ENCODE data around the gene ADRA2A. TPM values are rescaled to one million over a fixed set of nuclear protein-coding genes. Genes with fewer than 3 reads are reported as not detected.
A peak's percentile ranks its signal among the peaks of the same experiment; 100 is the strongest.

Gene ADRA2A
- total RNA-seq (2014; rRNA removed; shearing (Covaris generic)): 0.20 and 0.23 TPM in 2 replicates
- 0.05 and 0.07 TPM in 2 replicates for polyA plus RNA-seq (2015; cell fraction: cytosol; rRNA removed)
- not detected in 2 replicates for polyA plus RNA-seq (2015; cell fraction: nucleus; rRNA removed)

DNA sequence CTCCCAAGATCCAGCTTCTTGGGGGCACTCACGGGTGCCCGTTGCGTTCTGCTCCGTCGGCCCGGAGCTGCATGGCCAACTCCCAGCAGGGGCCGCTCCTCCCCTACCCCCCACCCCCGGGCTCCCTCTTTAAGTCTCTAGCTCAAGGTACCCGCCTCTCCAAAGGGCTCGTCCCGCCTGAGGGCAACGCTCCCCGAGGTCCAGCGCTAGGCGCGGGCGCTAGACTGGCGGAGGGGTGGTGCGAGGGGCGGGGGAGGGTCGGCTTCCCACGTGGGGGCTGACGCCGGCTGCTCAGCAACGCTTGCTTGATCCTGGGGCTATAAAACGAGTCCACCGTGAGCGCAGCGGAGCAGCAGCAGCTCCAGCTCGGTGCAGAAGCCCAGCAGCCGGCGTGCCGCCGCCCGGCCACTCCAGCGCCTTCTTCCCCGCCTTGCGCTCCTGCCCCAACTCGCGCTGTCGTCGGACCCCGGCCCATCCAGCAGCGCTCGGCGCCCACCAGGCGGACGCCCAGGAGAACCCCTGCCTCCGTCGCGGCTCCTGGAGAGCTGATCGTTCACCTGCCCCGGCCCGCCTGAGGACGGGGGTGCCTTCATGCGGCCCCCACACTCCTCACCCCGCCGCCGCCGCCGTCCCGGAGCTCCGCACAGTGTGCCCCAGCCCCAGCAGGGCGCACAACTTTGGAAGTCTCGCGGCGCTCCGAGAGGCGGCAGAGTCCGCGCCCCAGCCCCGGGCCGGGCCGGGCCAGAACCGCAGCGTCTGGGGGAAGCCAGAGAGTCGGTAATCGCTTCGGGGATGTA is at the start of gene ADRA2A:
ADRA2A (plus strand) TSS at position 348 of the 797 bp plus-strand sequence. CDS start 968 bp downstream, outside the sequence.
- peak; percentile 52 for DNase-seq (ENCODE audit: low read depth)

DNA sequence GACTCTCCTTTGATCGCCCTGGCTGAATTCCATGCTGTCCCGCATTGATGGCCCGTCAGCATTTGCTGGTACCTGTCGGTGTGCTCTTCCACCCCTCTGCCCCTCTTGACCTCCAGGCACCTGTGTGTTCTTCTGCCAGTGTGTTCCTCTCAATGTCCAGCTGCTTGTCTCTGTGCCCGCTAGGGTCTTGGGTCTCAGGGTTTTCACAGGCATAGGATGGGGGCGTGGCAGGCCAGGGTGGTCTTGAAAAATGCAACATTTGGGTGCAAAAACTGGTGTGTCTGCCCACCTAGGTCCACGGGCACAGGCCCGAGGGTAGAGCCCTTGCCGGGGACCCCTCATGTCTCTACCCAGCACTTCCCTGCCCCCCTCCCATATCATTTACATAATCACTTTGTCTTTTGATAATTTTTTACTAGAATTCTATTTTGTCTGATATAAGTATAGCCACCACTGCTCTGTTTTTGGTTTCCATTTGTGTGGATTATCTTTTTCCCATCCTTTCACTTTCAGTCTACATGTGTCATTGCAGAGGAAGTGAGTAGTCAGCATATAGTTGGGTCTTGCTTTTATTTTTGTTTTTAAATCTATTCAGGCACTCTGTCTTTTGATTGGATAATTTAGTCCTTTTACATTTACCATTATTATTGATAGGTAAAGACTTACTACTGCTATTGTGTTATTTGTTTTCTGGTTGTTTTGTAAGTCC is 46.6 kb upstream of the ADRA2A start:
- DNase-seq (ENCODE audit: low read depth): no peak

DNA sequence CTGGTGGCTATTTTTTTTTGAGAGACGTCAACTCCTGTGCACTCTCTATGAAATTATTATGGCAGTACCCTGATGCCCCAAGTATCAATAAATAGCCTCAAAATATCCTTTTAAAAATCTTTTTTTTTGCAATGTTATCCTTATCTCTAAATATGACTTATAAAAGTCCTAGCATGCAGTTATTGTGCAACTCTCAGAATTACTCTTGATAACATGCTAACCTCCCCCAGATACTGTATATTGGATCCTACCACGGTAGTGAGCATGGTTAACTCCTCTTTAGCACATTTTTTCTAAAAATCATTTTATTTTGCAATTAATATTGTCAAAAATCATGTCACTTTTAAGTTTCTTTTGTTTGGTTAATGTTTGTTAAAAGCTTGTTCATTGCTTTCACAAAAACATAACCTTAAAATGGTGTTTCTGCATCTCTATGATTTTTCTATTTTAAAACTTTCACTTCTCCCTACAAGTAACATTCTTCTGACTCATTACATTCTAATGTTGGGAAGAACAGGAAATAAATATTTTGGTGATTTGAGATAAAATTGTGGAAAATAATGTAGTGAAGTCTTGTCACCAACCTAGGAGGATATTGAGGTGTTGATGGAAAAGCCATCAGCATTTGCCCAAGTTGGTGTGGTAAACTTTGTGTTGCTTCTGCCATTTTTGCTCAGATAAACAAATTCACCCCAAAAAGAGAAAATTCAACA is 42.1 kb upstream of the ADRA2A start:
- peak; percentile 21 for DNase-seq (ENCODE audit: low read depth)

DNA sequence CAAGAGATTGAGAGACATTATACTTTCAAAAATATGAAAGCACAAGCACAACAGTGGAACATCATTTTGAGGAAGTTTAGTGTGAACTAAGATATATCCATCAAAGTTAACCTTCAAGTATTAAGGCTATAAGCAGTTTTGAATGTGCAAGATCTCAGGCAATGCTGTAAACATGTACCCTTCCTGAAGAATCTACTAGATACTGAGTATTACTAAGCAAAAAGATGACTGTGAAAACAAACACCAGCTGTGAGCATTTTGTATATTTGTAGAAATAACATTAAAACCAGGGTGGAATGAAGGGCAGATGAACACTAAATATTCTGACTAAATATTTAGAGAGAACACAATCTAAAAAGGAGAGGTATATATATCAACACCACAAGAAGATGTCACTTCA is 41.3 kb upstream of the ADRA2A start:
- no peak for DNase-seq (ENCODE audit: low read depth)

DNA sequence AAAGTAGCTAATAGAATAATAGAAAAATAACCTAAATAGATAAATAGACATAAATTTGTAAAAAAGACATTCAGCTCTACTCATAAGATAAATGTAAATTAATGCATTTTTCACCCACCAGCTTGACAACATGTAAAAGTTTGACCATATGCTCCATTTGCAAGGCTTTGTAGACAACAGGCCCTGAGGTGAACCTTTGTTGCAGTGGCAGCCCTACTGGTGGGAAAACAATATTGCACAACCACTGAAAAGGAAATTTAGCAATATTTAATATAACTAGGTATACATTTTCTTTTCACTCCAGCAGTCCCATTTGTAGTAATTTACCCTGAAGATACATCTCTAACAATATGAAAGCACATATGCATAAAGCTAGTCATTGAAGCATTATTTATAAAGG is 39.0 kb upstream of the ADRA2A start:
- DNase-seq (ENCODE audit: low read depth): no peak

DNA sequence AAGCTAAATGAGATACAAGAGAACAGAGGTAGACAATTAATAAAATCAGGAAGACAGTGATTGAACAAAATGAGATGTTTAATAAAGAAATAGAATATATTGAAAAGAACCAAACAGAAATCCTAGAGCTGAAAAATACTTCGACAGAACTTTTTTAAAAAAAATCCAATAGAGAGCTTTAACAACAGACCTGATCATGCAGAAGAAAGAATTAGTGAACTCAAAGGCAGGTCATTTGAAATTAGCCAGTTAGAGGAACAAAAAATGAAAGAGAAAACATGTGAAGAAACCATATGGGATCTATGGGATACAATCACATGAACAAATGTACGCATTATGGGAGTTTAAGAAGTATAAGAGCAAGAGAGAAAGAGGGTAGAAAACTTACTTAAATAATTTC is 37.3 kb upstream of the ADRA2A start:
- no peak for DNase-seq (ENCODE audit: low read depth)

DNA sequence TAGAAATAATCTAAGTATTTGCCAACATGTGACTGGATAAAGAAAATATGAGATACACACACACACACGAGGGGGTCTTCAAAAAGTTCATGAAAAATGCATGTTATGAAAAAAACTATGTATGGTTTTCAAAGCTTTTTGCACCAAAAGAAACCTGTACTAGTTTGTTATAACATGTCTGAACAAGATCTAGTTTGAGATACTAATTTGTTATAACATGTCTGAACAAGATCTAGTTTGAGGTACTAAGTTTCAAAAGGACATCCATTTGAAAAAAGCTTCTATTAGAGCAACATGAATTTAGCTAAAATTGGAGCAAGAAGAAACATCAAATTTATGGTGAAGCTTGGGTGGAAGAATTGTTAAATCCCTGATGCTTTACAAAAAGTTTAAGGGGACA is 19.8 kb upstream of the ADRA2A start:
- DNase-seq (ENCODE audit: low read depth): no peak

DNA sequence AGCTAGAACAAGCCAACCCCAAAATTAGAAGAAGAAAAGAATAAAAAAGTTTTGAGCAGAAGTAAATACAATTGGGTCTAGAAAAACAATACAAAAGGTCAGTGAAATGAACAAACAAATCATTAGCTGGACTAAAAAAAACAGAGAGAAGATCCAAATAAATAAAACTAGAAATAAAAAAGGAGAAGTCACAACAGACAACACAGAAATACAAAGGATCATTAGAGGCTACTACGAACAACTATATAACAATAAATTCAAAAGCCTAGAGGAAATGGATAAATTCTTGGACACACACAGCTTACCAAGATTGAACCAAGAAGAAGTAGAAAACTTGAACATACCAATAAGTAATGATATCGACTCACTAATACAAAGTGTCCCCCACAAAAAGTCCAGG is 13.4 kb upstream of the ADRA2A start:
- DNase-seq (ENCODE audit: low read depth): no peak

DNA sequence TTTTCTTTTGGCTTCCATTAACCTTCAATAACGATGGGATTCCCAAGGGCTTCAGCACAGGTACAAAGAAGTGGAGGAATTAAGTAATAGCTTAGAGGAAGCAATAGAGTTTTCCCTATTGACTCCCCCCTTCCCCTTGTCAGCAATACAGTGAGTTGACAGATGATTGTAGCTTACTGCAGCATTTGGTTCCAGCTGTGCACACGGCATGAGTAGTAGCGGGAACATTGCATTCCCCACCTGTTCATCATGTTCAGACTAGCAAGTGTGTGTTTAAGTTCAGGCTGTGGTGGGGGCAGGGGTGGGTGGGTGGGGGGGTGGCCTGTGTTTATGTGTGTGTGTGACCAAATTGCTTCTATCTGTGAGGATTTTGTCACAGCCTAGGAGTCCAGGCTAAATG is 4.6 kb upstream of the ADRA2A start:
- DNase-seq (ENCODE audit: low read depth): no peak

DNA sequence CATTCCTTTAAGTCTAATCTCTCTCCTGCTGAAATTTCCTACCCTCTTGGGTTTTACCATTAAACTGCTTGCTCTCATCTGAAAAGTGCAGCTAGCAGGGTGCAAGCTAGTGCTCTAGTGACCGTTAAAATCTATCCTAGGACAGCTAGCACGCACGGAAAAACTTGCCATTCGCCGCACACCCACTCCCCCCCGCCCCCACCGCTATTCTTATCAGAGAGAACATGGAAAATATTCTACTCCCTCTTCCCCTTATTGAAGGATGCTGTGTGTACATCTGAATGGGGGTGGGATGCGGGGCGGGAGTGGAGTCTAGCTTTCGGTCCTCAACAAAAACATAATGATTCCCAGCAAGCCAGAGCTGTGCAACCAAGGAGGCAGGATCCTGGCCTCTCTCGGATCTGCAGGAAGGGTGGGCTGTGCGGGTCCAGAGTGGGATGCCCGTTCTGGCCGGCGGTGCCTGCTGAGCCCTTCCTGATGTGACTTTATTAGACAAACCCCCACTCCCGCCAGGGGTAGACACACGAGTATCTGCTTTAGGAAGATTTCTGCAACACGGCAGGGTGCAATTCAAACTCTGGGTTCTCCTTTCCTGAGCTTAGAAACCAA is 1.1 kb upstream of the ADRA2A start:
- no peak for DNase-seq (ENCODE audit: low read depth)

DNA sequence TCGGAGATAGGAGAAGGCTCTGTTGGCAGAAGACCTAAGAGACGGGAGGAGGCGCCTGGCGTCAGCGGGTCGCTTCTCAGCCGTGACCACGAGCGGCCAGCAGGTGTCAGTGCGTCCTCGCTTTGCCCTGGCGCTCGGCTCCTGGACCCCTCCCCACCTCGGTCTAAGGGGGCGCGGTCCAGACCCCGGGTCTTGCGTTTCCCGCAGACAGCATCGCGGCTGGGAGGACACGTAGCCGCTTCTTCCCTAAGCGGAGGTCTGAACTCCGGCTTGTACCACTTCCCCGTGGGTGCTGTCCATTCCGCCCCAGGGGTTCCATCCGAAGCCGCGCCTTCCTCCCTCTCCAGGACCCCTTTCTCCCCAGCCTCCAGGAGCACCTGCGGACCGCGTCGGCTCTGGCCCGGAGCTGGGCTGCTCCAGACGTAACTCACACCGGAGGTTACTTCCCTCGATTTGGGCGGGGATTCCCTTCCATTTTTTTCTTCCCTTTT is 593 bp upstream of the ADRA2A start:
- DNase-seq (ENCODE audit: low read depth): peak; percentile 49

DNA sequence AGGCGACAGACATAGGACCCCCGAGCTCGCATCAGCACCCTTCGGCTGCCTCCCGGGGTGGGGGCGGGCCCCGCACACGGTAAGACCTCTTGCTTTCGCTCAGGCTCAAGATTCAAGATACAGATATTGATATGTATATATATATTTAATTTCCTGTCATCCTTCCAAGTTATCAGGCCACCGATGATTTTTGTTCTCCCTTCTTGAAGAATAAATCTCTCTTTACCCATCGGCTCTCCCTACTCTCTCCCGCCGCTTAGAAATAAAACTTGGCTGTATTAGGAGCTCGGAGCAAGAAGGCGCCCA is 603 bp downstream of the ADRA2A start:
- DNase-seq (ENCODE audit: low read depth): no peak

DNA sequence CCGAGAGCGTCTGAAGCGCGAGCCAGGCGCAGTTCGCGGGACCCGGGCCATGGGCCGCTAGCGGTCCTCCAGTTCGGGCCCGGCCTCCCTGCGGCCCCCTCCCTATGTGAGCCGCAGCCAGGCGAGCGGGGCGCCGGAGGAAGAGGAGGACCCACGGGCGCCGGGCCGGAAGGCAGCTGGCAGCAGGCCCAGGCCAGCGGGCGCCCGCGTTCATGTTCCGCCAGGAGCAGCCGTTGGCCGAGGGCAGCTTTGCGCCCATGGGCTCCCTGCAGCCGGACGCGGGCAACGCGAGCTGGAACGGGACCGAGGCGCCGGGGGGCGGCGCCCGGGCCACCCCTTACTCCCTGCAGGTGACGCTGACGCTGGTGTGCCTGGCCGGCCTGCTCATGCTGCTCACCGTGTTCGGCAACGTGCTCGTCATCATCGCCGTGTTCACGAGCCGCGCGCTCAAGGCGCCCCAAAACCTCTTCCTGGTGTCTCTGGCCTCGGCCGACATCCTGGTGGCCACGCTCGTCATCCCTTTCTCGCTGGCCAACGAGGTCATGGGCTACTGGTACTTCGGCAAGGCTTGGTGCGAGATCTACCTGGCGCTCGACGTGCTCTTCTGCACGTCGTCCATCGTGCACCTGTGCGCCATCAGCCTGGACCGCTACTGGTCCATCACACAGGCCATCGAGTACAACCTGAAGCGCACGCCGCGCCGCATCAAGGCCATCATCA is 1.1 kb downstream of the ADRA2A start:
- DNase-seq (ENCODE audit: low read depth): no peak

DNA sequence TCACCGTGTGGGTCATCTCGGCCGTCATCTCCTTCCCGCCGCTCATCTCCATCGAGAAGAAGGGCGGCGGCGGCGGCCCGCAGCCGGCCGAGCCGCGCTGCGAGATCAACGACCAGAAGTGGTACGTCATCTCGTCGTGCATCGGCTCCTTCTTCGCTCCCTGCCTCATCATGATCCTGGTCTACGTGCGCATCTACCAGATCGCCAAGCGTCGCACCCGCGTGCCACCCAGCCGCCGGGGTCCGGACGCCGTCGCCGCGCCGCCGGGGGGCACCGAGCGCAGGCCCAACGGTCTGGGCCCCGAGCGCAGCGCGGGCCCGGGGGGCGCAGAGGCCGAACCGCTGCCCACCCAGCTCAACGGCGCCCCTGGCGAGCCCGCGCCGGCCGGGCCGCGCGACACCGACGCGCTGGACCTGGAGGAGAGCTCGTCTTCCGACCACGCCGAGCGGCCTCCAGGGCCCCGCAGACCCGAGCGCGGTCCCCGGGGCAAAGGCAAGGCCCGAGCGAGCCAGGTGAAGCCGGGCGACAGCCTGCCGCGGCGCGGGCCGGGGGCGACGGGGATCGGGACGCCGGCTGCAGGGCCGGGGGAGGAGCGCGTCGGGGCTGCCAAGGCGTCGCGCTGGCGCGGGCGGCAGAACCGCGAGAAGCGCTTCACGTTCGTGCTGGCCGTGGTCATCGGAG is 1.8 kb downstream of the ADRA2A start:
- no peak for DNase-seq (ENCODE audit: low read depth)

DNA sequence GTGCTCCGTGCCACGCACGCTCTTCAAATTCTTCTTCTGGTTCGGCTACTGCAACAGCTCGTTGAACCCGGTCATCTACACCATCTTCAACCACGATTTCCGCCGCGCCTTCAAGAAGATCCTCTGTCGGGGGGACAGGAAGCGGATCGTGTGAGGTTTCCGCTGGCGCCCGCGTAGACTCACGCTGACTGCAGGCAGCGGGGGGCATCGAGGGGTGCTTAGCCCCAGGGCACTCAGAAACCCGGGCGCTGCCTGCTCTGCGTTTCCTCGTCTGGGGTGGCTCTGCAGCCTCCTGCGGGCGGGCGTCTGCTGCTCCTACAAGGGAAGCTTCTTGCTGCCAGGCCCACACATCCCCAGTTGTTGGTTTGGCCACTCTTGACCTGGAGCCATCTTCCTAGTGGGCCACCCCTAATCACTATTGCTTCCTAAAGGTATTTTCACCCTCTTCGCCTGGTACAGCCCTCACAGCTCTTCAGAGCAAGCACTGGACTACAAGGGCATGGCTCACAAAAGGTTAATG is 2.5 kb downstream of the ADRA2A start:
- DNase-seq (ENCODE audit: low read depth): no peak

DNA sequence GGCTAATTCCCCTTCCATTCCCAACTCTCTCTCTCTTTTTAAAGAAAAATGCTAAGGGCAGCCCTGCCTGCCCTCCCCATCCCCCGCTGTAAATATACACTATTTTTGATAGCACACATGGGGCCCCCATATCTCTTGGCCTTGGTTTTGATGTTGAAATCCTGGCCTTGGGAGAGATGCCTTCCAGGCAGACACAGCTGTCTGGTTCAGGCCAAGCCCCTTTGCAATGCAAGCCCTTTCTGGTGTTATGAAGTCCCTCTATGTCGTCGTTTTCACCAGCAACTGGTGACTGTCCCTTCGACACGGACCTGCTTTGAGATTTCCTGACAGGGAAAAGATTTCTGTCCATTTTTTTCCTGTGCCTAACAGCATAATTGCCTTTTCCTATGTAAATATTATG is 3.0 kb downstream of the ADRA2A start:
- no peak for DNase-seq (ENCODE audit: low read depth)

DNA sequence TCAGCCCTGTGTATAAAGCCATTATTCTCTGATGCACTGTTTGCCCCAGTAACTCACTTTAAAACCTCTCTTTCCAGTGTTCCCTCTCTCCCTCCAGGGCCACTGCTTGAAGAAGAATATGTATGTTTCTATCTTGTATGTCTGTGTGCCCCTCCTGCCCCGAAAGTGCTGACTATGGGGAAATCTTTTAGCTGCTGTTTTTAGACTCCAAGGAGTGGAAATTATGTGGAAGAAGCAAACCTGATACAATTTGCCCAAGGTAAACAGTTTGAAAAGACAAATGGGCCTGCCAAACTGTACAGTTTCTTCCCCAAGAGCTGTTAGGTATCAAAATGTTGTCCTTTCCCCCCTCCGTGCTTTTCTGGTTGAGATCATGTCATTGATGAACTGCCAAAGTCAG is 3.4 kb downstream of the ADRA2A start:
- DNase-seq (ENCODE audit: low read depth): no peak

DNA sequence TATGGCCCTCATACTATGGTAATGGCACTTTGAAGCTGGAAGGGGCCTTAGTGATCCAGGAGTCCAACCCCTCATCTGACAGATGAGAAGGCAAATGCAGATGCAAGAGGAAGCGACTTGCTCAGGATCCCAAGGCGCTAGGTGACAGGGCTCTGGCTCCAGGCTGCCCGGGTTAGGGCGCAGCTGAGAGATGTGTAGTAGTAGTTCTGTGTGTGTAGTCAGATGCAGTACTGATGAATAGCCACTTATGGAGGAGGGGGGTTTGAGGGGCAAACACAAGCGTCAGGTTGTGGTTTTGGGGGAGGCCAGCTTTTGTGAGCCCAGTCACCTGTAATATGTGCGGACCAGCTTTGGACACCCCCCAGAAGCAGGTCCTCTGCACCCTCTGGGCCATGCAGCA is 4.8 kb downstream of the ADRA2A start:
- DNase-seq (ENCODE audit: low read depth): no peak

DNA sequence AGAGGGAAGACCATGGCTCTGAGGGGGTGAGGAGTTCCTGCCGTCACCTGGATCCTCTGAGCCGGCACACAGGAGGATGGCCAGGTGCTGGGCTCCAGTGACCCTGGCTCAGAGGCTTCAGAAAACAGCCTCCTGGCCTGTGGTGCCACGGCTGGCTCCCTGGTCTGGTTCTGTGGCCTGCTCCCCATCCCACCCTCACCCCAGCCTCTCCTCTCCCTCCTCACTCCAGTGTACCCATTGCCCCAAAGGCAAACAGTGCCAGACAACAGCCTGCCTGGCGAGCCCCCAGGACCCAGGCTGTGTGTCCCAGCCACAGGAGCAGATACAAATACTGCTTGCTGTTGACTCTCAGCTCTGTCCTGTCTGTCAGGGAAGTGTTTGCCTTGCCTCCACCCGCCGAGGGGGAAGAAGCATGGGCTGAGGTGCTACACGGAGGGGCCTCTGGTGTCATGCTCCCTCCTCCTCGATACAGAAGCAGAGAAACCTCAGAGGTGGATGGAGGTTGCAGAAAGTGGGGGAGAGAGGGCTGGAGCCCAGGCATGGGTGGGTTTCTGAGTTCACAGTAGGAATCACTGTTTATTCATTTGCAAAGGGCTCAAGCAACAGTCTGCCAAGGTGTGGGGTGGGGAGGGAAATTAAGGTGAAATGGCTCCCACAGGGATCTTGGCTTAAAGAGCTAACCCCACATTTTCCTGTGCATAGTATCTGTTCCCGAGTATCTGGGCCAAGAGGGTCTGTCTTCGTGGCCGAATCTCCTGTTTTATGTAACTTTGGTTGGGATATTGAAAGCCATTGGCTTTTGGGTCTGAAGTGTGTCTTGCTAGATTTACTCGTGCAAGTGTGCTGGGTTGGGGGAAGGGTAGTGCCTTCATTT is 5.5 kb downstream of the ADRA2A start:
- DNase-seq (ENCODE audit: low read depth): no peak
